ENCODE data around the gene STX16.

STX16 gene

GRCh38 chr20:58652606-58653294 lies 1.7 kb downstream of the STX16 start:
- no peak for DNase-seq (ENCODE audit: low read depth in 2 of 2)

- DNase-seq (ENCODE audit: low read depth in 2 of 2) = no peak
Measured at GRCh38 chr20:58654337-58654736, 3.3 kb downstream of the STX16 start.

- DNase-seq (ENCODE audit: low read depth in 2 of 2) = no peak
Measured at GRCh38 chr20:58655328-58656107, 4.4 kb downstream of the STX16 start.

- DNase-seq (ENCODE audit: low read depth in 2 of 2) = no peak
Measured at GRCh38 chr20:58656831-58657230, 5.7 kb downstream of the STX16 start.

GRCh38 chr20:58657262-58657661 lies 6.2 kb downstream of the STX16 start:
- DNase-seq (ENCODE audit: low read depth in 2 of 2) = no peak

GRCh38 chr20:58657986-58658385 lies 6.9 kb downstream of the STX16 start:
- no peak for DNase-seq (ENCODE audit: low read depth in 2 of 2)

GRCh38 chr20:58658760-58659159 lies 7.7 kb downstream of the STX16 start:
- DNase-seq (ENCODE audit: low read depth in 2 of 2) = no peak

- no peak for DNase-seq (ENCODE audit: low read depth in 2 of 2)
Measured at GRCh38 chr20:58659841-58660240, 8.8 kb downstream of the STX16 start.

- DNase-seq (ENCODE audit: low read depth in 2 of 2) = no peak
Measured at GRCh38 chr20:58660855-58661597, 9.9 kb downstream of the STX16 start.

GRCh38 chr20:58661598-58662473 lies 10.8 kb downstream of the STX16 start:
- DNase-seq (ENCODE audit: low read depth in 2 of 2) = no peak

GRCh38 chr20:58664331-58664730 lies 13.2 kb downstream of the STX16 start:
- no peak for DNase-seq (ENCODE audit: low read depth in 2 of 2)

- DNase-seq (ENCODE audit: low read depth in 2 of 2) = no peak
Measured at GRCh38 chr20:58664883-58665282, 13.8 kb downstream of the STX16 start.

- no peak for DNase-seq (ENCODE audit: low read depth in 2 of 2)
Measured at GRCh38 chr20:58665606-58666005, 14.5 kb downstream of the STX16 start.

- DNase-seq (ENCODE audit: low read depth in 2 of 2) = no peak
Measured at GRCh38 chr20:58666702-58667101, 15.6 kb downstream of the STX16 start.

GRCh38 chr20:58667975-58668374 lies 16.9 kb downstream of the STX16 start:
- DNase-seq (ENCODE audit: low read depth in 2 of 2) = no peak

- DNase-seq (ENCODE audit: low read depth in 2 of 2) = no peak
Measured at GRCh38 chr20:58668901-58669286, 17.8 kb downstream of the STX16 start.

GRCh38 chr20:58669287-58670006 lies 18.4 kb downstream of the STX16 start:
- no peak for DNase-seq (ENCODE audit: low read depth in 2 of 2)

GRCh38 chr20:58670102-58670501 lies 19.0 kb downstream of the STX16 start:
- no peak for DNase-seq (ENCODE audit: low read depth in 2 of 2)

GRCh38 chr20:58670659-58671058 lies 19.6 kb downstream of the STX16 start:
- DNase-seq (ENCODE audit: low read depth in 2 of 2) = no peak

- DNase-seq (ENCODE audit: low read depth in 2 of 2) = no peak
Measured at GRCh38 chr20:58673119-58673518, 22.0 kb downstream of the STX16 start.

- no peak for DNase-seq (ENCODE audit: low read depth in 2 of 2)
Measured at GRCh38 chr20:58675146-58675584, 24.1 kb downstream of the STX16 start.

Data from stimulated activated CD8-positive, alpha-beta memory T cell treated with anti-CD3 and anti-CD28 coated beads, Interleukin-15, amount 100 ng/mL, for 48 hours (primary cell).